ENCODE results near the gene ITGAL.

- TF ChIP-seq CTCF (IDR thresholded peaks at IDR 0.05) (no peak), ZFX (IDR thresholded peaks at IDR 0.05; ENCODE audit: borderline replicate concordance) (no peak)
Measured at GRCh38 chr16:30555315-30556124, 83.0 kb downstream of the ITGAL start.

Data from 22Rv1 (cell line).